ENCODE results near the gene RBMS3. TPM values are rescaled to one million over a fixed set of nuclear protein-coding genes. Genes with fewer than 3 reads are reported as not detected.
"Not testable (repeated sequence)": the region's sequence is repeated elsewhere in the genome, so short reads cannot be mapped to it uniquely, and the experiment has no call there.

The RBMS3 gene
- total RNA-seq, 4 donors from 2014 or later = 116 to 171 (median 152) TPM

- intact Hi-C loops (cut with DNase I) = loop anchor here (10.0 kb wide), 1 partner anchor 712 kb away; no protein-coding TSS in a partner anchor
- Histone ChIP-seq H3K4me3 (replicated peaks in 1 of 3) (no peak overlapping the region), H3K27ac (no peak overlapping the region), H3K9me3 (no peaks in the 10 kb centered on the region), H3K36me3 (no peaks in the 10 kb centered on the region), H3K27me3 (no peaks in the 10 kb centered on the region), H3K4me1 (no peaks in the 10 kb centered on the region)
- 25 to 26% methylated on average over 4 of the region's 4 CpGs for WGBS, 2 donors
- peak; percentile 51 to 60 for DNase-seq
- TF ChIP-seq CTCF (IDR thresholded peaks at IDR 0.05) (peak; percentile 40 to 71 (median 68)), POLR2A (IDR thresholded peaks at IDR 0.05) (no peak)
These were observed 761.5 kb downstream of the RBMS3 start for GRCh38 chr3:30042274-30042859.

- 80 to 98% methylated on average over 3 of the region's 3 CpGs for WGBS, 2 donors
- TF ChIP-seq CTCF (IDR thresholded peaks at IDR 0.05) (no peak), POLR2A (IDR thresholded peaks at IDR 0.05) (no peak)
- intact Hi-C loops (cut with DNase I) = loop anchor here (10.0 kb wide), 1 partner anchor 712 kb away; no protein-coding TSS in a partner anchor
These were observed 762.2 kb downstream of the RBMS3 start for GRCh38 chr3:30042916-30043555.

GRCh38 chr3:30044515-30044914, 763.6 kb downstream of the RBMS3 start:
- no peaks in the 10 kb centered on the region for H3K27me3 ChIP-seq
- H3K27ac ChIP-seq = no peak overlapping the region
- WGBS, 2 donors = 58 to 70% methylated on average over 4 of the region's 4 CpGs
- H3K9me3 ChIP-seq = no peaks in the 10 kb centered on the region
- H3K4me3 ChIP-seq (replicated peaks in 1 of 3) = no peak overlapping the region
- intact Hi-C loops (cut with DNase I) = loop anchor here (10.0 kb wide), 1 partner anchor 710 kb away; no protein-coding TSS in a partner anchor
- no peaks in the 10 kb centered on the region for H3K36me3 ChIP-seq
- H3K4me1 ChIP-seq = no peaks in the 10 kb centered on the region
- DNase-seq = no peak
- TF ChIP-seq CTCF (IDR thresholded peaks at IDR 0.05) = no peak

More at GRCh38 chr3:30042916-30043555, 762.2 kb downstream of the RBMS3 start:
- Histone ChIP-seq H3K4me3 (replicated peaks in 1 of 3) (no peak overlapping the region), H3K27ac (no peak overlapping the region), H3K4me1 (no peaks in the 10 kb centered on the region), H3K9me3 (no peaks in the 10 kb centered on the region), H3K27me3 (no peaks in the 10 kb centered on the region), H3K36me3 (no peaks in the 10 kb centered on the region)
- DNase-seq = no peak

GRCh38 chr3:30048431-30048830, 767.6 kb downstream of the RBMS3 start:
- intact Hi-C loops (cut with DNase I) = loop anchor here (10.0 kb wide), 1 partner anchor 706 kb away; no protein-coding TSS in a partner anchor
- Histone ChIP-seq H3K9me3 (no peaks in the 10 kb centered on the region), H3K4me3 (replicated peaks in 1 of 3) (no peak overlapping the region), H3K4me1 (no peaks in the 10 kb centered on the region), H3K36me3 (no peaks in the 10 kb centered on the region), H3K27ac (no peak overlapping the region), H3K27me3 (no peaks in the 10 kb centered on the region)
- TF ChIP-seq POLR2A (IDR thresholded peaks at IDR 0.05) (no peak), CTCF (IDR thresholded peaks at IDR 0.05) (no peak)
- DNase-seq = no peak
- 86 to 87% methylated on average over 3 of the region's 3 CpGs for WGBS, 2 donors

- H3K36me3 ChIP-seq; H3K9me3 ChIP-seq; H3K27me3 ChIP-seq; H3K4me3 ChIP-seq (replicated peaks in 1 of 3); H3K4me1 ChIP-seq; intact Hi-C loops (cut with DNase I); H3K27ac ChIP-seq; DNase-seq: not testable (repeated sequence)
- WGBS, 2 donors = 94 to 95% methylated on average over 8 to 9 of the region's 9 CpGs
These were observed 769.2 kb downstream of the RBMS3 start for GRCh38 chr3:30050116-30050515.

All from thyroid gland (tissue), 4 donors.